Stimulated activated CD8-positive, alpha-beta memory T cell treated with anti-CD3 and anti-CD28 coated beads, Interleukin-2, amount 100 ng/mL, for 48 hours (primary cell): ENCODE results near the gene SLAMF1.

Experiments
- DNase-seq, 2 donors: peaks; one replicate each; pipeline ENCODE4 v3.0.0-alpha.2; 2020; ENCODE audit warnings: low read depth in 2 of 2

The SLAMF1 gene

DNA sequence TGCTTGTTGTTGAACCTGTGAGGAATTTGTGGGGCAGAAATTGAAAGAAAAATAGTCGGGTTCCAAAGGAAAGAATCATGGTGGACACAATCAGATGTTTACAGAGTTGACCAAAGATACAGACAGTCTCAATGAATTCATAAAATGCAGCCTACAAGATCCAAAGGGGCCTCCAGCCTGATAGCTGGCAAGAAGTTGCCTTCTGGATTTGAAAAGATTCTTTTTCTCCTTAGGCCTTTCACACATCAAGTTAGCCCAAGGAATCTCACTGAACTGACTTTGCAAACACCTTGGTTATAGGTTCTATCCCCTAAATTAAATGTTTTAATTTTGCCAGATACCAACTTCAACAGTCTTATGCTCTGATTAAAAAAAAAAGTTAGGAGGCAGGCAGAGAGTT is 21.5 kb downstream of the SLAMF1 start:
- no peak for DNase-seq

DNA sequence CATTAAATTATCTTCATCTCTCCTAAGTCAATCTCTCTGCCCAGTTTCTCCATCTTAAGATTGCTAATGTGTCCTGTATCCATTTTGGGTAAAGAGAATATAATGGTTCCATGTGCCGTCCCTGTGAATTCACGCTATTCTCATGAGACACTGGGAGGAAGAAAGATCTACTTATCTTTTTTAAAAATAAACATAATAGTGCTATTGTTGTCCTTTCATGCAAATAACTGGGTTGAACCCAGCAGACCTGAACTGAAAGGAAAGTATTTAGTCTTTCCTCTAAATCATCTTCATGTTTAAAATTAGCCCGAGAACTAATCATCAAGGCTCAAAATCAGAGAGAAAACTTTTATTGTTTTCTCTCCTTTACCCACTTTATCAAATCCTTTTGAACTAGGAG is 22.4 kb downstream of the SLAMF1 start:
- no peak for DNase-seq

- no peak for DNase-seq
Observed at GRCh38 chr1:160623862-160624261, 23.0 kb downstream of the SLAMF1 start.

- DNase-seq, result no peak
Observed at GRCh38 chr1:160623227-160623633, 23.6 kb downstream of the SLAMF1 start.

GRCh38 chr1:160622501-160623226 is 24.2 kb downstream of the SLAMF1 start:
- DNase-seq, result no peak

DNA sequence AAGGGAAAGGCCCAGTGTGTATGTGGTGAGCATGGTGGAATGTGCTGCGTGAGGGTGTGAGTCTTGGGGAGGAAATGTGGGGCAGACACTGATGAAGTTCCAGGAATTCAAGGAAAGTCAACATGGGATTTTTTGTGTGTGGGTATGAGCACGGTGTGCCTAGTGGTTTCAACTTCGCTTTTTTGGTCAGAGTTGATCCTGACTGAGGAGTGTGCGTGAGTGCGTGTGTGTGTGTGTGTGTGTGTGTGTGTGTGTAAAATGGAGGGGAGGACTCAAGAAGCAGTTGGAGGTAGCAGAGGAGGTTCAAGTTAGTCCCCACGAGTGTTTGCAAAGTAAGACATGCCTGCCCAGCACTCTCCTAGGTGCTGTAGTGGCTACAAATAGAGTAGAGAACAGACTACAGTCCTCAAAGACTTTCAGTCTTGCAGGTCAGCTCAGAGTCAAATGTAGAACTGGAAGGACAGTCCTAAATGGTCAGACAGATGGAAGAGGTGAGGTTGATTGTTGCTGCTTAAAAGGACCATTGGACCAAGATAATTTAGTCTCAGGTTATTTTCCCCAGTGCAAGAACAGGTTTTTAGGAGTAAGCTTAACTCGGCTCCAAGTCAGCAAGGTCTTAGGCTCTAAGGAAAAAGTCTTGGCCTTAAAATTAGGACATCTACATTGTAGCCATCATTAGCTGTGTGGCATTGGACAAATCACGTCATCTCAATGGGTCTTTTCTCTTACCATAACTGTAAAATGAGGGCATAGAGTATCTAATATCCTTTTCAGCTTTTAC is 25.0 kb downstream of the SLAMF1 start:
- no peak for DNase-seq

DNA sequence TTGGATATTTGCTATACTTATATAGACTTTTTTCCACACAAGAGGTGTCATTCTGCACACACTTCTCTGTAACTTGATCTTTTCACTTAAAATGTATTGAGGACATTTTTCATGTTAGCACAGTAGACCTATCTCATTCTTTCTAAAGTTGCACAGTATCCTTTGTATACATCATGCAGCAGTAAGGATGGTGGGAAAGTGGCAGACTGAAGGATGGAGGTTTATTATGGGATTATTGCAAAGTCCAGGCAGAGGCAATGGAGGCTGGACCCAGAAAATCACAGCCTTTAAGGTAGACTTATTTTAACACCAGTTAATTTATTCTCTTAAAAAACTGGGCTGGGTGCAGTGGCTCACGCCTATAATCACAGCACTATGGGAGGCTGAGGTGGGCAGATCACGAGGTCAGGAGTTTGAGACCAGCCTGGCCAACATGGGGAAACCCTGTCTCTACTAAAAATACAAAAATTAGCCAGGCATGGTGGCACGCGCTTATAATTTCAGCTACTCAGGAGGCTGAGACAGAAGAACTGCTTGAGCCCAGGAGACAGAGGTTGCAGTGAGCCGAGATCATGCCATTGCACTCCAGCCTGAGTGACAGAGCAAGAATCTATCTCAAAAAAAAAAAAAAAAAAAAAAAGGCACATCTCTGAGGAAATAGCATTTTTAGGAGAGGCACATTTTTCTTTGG is 25.8 kb downstream of the SLAMF1 start:
- DNase-seq, result no peak

DNA sequence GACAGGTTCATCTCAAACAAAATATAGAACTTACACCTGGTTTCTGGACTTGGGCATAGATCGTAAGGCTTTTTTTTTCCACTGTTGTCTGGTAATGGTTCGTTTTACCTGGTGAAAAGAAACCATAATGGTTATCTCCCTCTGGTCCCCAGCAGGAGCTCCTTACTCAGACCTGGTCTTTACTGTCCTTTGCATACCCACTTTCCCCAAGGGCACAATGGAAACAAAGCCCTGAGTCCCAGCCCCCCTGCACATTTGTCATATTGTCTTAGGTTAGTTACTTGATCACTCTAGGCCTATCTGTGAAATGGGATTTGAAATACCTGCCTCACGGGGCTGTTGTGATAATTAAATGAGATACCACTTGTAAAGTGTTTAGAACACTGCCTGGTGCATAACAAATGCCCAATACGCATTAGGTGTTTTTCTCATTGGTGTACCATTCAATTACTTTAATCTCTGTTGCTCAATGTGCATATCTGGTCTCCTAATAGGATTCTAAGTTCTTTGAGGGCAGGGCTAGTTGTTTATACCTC is 27.0 kb downstream of the SLAMF1 start:
- no peak for DNase-seq

- DNase-seq, result no peak
Observed at GRCh38 chr1:160618763-160619274, 28.0 kb downstream of the SLAMF1 start.

DNA sequence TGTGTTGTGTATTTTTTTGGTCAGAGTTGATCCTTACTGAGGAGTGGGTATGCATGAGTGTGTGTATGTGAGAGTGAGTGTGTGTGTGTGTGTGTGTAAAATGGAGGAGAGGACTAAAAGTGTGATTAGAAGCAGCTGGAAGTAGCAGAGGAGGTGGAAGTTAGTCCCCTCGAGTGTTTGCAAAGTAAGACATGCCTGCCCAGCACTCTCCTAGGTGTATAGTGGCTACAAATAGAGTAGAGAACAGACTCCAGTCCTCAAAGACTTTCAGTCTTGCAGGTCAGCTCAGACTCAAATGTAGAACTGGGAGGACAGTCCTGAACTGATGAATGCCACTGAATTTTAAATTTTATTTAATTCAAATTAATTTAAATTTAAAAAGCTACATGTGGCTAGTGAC is 28.5 kb downstream of the SLAMF1 start:
- no peak for DNase-seq

DNA sequence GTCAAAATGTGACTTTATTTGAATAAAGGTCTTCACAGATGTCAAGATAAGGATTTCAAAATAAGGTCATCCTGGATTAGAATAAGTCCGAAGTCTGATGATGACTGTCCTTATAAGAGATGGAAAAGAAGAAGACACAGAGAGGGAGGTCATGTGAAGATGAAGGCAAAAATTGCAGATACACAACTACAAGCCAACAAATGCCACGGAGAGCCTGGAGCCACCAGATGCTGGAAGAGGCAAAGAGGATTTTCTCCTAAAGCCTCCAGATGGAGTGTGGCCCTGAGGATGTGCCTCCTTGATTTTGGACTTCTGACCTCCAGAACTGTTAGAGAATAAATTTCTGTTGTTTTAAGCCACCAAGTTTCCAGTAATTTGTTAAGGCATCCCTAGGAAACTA is 31.2 kb downstream of the SLAMF1 start:
- no peak for DNase-seq

GRCh38 chr1:160614410-160614809 is 32.4 kb downstream of the SLAMF1 start:
- DNase-seq, result no peak

DNA sequence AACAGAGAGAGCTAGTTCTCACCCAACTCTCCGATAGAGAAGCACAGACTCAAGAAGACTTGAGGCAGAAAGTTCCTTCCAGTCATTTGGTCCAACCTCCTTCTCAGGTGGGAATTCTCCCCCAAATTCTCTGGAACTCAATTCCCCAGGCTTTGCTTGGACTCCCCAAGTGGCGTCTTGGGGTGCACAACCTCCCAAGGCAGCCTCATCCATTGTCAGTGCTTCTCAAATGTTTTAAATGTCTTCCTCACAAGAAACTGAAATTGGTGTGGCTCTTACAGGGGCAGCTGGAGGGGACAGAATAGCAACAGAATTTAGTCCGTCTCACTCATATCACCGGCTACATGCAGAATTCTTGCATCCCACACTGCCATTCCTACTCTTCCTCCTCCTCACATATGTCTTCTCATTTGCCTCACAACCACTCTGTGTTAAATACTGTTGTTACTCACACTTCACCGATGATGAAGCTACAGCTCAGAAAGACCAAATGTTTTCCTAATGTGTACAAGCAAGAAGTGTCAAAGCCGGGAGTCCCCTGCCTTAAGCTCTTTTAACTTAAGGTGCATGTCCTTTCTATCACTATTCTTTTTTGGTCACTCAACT is 34.1 kb downstream of the SLAMF1 start:
- no peak for DNase-seq

- DNase-seq, result no peak
Observed at GRCh38 chr1:160610569-160611242, 36.1 kb downstream of the SLAMF1 start.

- DNase-seq, result no peak
Observed at GRCh38 chr1:160608941-160609340, 37.9 kb downstream of the SLAMF1 start.

GRCh38 chr1:160608514-160608913 is 38.3 kb downstream of the SLAMF1 start:
- DNase-seq, result no peak

DNA sequence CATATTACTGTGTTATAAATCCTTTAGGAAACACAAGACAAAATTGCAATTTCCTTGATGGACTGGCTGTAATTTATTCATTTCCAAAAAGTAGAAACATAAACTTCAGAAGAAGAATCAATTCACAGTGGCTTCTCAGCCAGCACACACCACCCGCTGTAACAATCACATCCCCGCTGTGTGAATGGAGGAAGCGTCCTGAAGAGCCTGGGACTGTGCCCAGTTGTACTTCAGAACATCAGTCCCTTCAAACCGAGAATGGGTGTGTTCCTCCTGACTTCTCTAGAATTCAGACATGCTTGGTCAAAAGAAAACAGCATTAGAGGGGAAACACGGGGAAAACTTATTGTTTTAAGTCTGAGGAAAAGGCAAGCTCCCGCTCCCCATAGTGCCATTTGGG is 38.8 kb downstream of the SLAMF1 start:
- DNase-seq, result no peak

- no peak for DNase-seq
Observed at GRCh38 chr1:160607672-160608032, 39.2 kb downstream of the SLAMF1 start.

DNA sequence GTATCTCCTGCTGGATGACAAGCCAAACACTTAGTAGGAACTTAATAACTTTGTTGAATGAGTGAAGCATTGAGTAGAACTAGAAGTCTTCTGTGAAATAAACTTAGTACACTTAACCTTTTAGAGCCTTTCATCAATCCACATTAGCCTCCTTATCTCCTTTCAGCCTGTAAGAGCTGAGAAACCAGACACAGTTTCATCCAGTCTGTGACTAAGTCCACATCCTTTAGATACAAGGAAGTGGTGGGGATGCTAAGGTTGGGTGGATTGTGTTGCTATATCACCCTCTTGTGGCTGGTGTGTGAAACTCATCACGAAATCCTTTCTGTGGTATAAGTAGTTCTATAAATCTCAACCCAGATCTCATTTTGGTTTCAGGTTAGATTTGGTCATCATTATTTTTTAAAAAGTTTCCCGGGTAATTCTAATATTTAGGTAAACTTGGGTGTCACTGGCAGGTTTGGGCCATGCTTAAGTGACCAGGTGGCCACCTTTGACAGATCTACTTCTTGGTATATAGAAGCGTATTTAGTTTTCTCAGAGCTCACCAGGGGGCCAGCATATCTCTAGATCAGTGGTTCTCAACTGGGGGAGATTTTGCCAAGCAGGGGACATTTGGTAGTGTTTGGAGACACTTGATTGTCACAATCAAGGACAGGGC is 39.7 kb downstream of the SLAMF1 start:
- DNase-seq, result no peak

DNA sequence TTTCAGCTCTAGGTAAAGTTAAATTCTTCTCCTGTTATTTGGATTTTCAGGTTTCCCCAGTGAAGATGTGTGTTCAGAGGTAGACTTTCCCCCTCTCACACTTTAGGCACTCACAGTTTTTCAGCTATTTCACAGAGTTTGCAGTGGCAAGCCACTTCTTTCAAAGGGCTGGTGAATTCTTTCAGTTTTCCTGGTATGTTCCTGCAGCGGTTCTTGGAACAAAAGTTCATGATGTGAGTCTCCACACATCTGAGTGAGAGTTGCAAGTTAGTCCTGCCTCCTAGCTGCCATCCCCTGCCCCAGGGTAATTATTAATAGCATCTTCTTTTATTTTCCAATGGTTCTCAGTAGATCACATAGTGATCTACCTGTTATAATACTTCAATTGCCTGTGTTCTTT is 40.2 kb downstream of the SLAMF1 start:
- no peak for DNase-seq
